ENCODE results near the gene BRF1. TPM values are rescaled to one million over a fixed set of nuclear protein-coding genes. Genes with fewer than 3 reads are reported as not detected.

BRF1 gene
- total and polyA plus RNA-seq, 2 of the 13 experiments (the other 11 are each of a cell fraction or from before 2014, with no cell fraction given) = 5.1 to 11.0 TPM

- in situ Hi-C loops (cut with HindIII; ENCODE audit: extremely low pct_ligation_motif_present, low pct_unique_long_range_greater_than_20kb) = no loop called here
- peaks cover 5% of the 10 kb centered on the region; the same call in 1 of the 2 replicates for H4K20me1 ChIP-seq (ENCODE audit: insufficient read depth, low read length)
These were observed 22.9 kb upstream of the BRF1 start for GRCh38 chr14:105323663-105324062.

More at GRCh38 chr14:105323663-105324062, 22.9 kb upstream of the BRF1 start:
- Histone ChIP-seq H3K27ac (ENCODE audit: extremely low read length, insufficient read depth, low read length) (no peak overlapping the region), H3K27me3 (ENCODE audit: control insufficient read depth in 1 of 2, insufficient read depth in 2 of 2, low read length in 2 of 2) (no peaks in the 10 kb centered on the region), H3K4me3 (replicated peaks in 1 of 3; ENCODE audit: insufficient read depth in 1 of 3, low read depth in 2 of 3, low read length in 3 of 3) (no peak overlapping the region), H2AFZ (ENCODE audit: low read length) (no peak overlapping the region), H3K4me2 (ENCODE audit: low read depth, low read length) (no peak overlapping the region), H3K36me3 (replicated peaks in 1 of 2; ENCODE audit: control insufficient read depth in 1 of 2, insufficient read depth in 2 of 2, low read length in 2 of 2) (no peaks in the 10 kb centered on the region; a peak in 1 of 5 replicates), H3K9ac (ENCODE audit: insufficient read depth, low read depth, low read length) (no peak overlapping the region), H3K4me1 (ENCODE audit: insufficient read depth, low read length) (peaks cover 15% of the 10 kb centered on the region), H3K9me3 (ENCODE audit: low read length) (no peaks in the 10 kb centered on the region), H3K79me2 (ENCODE audit: insufficient read depth, low read length) (peaks cover 40% of the 10 kb centered on the region)
- CTCF ChIA-PET (ENCODE audit: low intra/inter-chr PET ratio, low total read pairs) = no interaction called here
- FAIRE-seq = no peak
- DNase-seq (ENCODE audit: low spot score) = no peak
- POLR2A ChIA-PET = no interaction called here
- 100% methylated on average over 2 of the region's 13 CpGs for WGBS (ENCODE audit: low lambda C conversion rate)
- TF ChIP-seq, protein P1, sequence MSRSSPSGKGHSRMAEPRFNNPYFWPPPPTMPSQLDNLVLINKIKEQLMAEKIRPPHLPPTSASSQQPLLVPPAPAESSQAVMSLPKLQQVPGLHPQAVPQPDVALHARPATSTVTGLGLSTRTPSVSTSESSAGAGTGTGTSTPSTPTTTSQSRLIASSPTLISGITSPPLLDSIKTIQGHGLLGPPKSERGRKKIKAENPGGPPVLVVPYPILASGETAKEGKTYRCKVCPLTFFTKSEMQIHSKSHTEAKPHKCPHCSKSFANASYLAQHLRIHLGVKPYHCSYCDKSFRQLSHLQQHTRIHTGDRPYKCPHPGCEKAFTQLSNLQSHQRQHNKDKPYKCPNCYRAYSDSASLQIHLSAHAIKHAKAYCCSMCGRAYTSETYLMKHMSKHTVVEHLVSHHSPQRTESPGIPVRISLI (CRISPR knock-in tag; IDR thresholded peaks at IDR 0.05; ENCODE audit: borderline replicate concordance) = no peak
- TF ChIP-seq ZFP41 (CRISPR knock-in tag; IDR thresholded peaks at IDR 0.05; ENCODE audit: borderline replicate concordance) (no peak), ZNF674 (CRISPR knock-in tag; IDR thresholded peaks at IDR 0.05; ENCODE audit: low read depth) (no peak), THYN1 (CRISPR knock-in tag; IDR thresholded peaks at IDR 0.05; ENCODE audit: borderline replicate concordance, low read depth) (no peak), RFXAP (CRISPR knock-in tag; IDR thresholded peaks at IDR 0.05; ENCODE audit: borderline replicate concordance) (no peak), BRCA1 (CRISPR knock-in tag; IDR thresholded peaks at IDR 0.05) (no peak), ZFAT (CRISPR knock-in tag; conservative IDR thresholded peaks at IDR 0.05) (no peak), AFF4 (CRISPR knock-in tag; IDR thresholded peaks at IDR 0.05) (no peak)
- BruUV-seq (replicated peaks) = no TSS peak
- intact Hi-C loops (cut with micrococcal nuclease; ENCODE audit: unreplicated experiment) = no loop called here
- no peak for ATAC-seq

All from HepG2 (cell line).